Testis (tissue), 2 donors: ENCODE data around the gene ERMP1.

Experiments used
- POLR2A ChIP-seq: fragments of 450-650 bp; IDR thresholded peaks from one replicate; pipeline ENCODE4 v1.6.1; 2017; ENCODE audit warnings: antibody characterized with exemption, mild to moderate bottlenecking, moderate library complexity
- TF ChIP-seq, protein P1 (sequence below), 3 experiments: fragments of 450-650 bp in 2 of 3; fragments of 200-600 bp in 1 of 3; sonication (generic) in 1 of 3; IDR thresholded peaks; one replicate each; pipeline ENCODE4 v1.5.1; 2016 to 2019; ENCODE audit warnings: antibody characterized with exemption in 3 of 3, mild to moderate bottlenecking in 2 of 3, moderate library complexity in 1 of 3

DNA sequence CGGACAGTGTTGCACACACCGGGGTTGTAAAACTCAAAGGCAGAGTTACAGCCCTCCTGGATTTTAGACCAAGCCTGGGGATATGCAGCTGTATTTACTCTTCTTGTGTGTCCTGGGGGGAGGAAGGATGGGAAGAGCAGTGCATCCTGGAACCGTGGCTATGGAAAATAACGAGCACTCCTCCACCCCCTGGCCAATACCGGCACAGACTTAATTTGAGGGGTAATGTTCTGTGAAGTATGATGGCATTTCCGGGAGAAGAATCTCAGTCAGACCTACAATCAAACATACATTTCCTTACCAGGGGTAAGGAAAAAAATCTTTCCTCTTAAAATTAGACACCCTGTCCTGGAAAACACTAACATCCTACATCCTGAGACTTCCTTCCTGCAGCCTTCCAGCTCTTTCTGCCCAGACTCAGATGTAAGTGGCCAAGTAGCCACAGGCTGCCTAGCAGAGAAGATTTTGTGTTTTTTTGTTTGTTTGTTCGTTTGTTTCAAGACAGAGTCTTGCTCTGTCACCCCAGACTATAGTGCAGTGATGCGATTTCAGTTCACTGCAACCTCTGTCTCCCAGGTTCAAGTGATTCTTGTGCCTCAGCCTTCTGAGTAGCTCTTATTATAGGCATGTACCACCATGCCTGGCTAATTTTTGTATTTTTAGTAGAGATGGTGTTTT is 11.0 kb upstream of the ERMP1 start:
- TF ChIP-seq, protein P1, sequence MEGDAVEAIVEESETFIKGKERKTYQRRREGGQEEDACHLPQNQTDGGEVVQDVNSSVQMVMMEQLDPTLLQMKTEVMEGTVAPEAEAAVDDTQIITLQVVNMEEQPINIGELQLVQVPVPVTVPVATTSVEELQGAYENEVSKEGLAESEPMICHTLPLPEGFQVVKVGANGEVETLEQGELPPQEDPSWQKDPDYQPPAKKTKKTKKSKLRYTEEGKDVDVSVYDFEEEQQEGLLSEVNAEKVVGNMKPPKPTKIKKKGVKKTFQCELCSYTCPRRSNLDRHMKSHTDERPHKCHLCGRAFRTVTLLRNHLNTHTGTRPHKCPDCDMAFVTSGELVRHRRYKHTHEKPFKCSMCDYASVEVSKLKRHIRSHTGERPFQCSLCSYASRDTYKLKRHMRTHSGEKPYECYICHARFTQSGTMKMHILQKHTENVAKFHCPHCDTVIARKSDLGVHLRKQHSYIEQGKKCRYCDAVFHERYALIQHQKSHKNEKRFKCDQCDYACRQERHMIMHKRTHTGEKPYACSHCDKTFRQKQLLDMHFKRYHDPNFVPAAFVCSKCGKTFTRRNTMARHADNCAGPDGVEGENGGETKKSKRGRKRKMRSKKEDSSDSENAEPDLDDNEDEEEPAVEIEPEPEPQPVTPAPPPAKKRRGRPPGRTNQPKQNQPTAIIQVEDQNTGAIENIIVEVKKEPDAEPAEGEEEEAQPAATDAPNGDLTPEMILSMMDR (IDR thresholded peaks at IDR 0.05) = no peak
- TF ChIP-seq POLR2A = no peak
